Central memory CD8-positive, alpha-beta T cell (primary cell): Measurements from ENCODE around the gene DDX46.
"Not testable (repeated sequence)": the region's sequence is repeated elsewhere in the genome, so short reads cannot be mapped to it uniquely, and the experiment has no call there.

Source experiments
- ATAC-seq: fragments of 150-1000 bp; cut with Tn5 transposase; replicated peaks from 2 replicates; pipeline ENCODE4 v1.10.0; 2022; ENCODE audit warnings: mild to moderate bottlenecking, moderate FRiP score, moderate number of reproducible peaks; ENCODE audit not compliant: poor library complexity, severe bottlenecking; ENCODE audit errors: extremely low read depth
- DNase-seq, 2 donors: peaks; one replicate each; pipeline ENCODE4 v3.0.0; 2021; ENCODE audit warnings: low spot score in 2 of 2
- H3K27ac Mint-ChIP-seq: one replicate; pipeline ENCODE4 v1.8.0; 2022; ENCODE audit warnings: low read depth, mild to moderate bottlenecking, moderate library complexity, mixed read lengths
- H3K27me3 Mint-ChIP-seq: one replicate; pipeline ENCODE4 v1.8.0; 2022; ENCODE audit warnings: mixed read lengths
- H3K36me3 Mint-ChIP-seq: one replicate; pipeline ENCODE4 v1.8.0; 2022; ENCODE audit warnings: mild to moderate bottlenecking, moderate library complexity, mixed read lengths; ENCODE audit not compliant: insufficient read depth
- H3K4me1 Mint-ChIP-seq: one replicate; pipeline ENCODE4 v1.8.0; 2022; ENCODE audit warnings: mixed read lengths
- H3K4me3 Mint-ChIP-seq: one replicate; pipeline ENCODE4 v1.8.0; 2022; ENCODE audit warnings: mild to moderate bottlenecking, moderate library complexity, mixed read lengths
- H3K9me3 Mint-ChIP-seq: one replicate; pipeline ENCODE4 v1.8.0; 2022; ENCODE audit warnings: mixed read lengths

The DDX46 gene

GRCh38 chr5:134835623-134836022 is 77.0 kb downstream of the DDX46 start:
- H3K9me3 Mint-ChIP-seq, result no peaks in the 10 kb centered on the region
- no peak overlapping the region for H3K4me3 Mint-ChIP-seq
- no peak overlapping the region for H3K27ac Mint-ChIP-seq
- H3K36me3 Mint-ChIP-seq, result peaks cover 20% of the 10 kb centered on the region
- no peaks in the 10 kb centered on the region for H3K4me1 Mint-ChIP-seq
- ATAC-seq (no peak), DNase-seq (no peak)
- no peaks in the 10 kb centered on the region for H3K27me3 Mint-ChIP-seq

GRCh38 chr5:134837530-134838181 is 79.1 kb downstream of the DDX46 start:
- ATAC-seq (no peak), DNase-seq (no peak)
- Mint-ChIP-seq H3K4me3 (no peak overlapping the region), H3K36me3 (peaks cover 13% of the 10 kb centered on the region), H3K27ac (no peak overlapping the region), H3K9me3 (no peaks in the 10 kb centered on the region), H3K27me3 (no peaks in the 10 kb centered on the region), H3K4me1 (no peaks in the 10 kb centered on the region)

- H3K27ac Mint-ChIP-seq, H3K27me3 Mint-ChIP-seq, DNase-seq, H3K9me3 Mint-ChIP-seq, H3K4me3 Mint-ChIP-seq, H3K4me1 Mint-ChIP-seq, ATAC-seq: not testable (repeated sequence)
- peaks cover 13% of the 10 kb centered on the region for H3K36me3 Mint-ChIP-seq
These were observed 79.8 kb downstream of the DDX46 start for GRCh38 chr5:134838361-134838760.

- no peaks in the 10 kb centered on the region for H3K27me3 Mint-ChIP-seq
- no peak overlapping the region for H3K27ac Mint-ChIP-seq
- H3K4me3 Mint-ChIP-seq, result no peak overlapping the region
- H3K9me3 Mint-ChIP-seq, result no peaks in the 10 kb centered on the region
- ATAC-seq (no peak), DNase-seq (no peak)
- H3K36me3 Mint-ChIP-seq, result peaks cover 13% of the 10 kb centered on the region
- H3K4me1 Mint-ChIP-seq, result peaks cover 9% of the 10 kb centered on the region
These were observed 82.2 kb downstream of the DDX46 start for GRCh38 chr5:134840811-134841210.

- H3K27ac Mint-ChIP-seq, result no peak overlapping the region
- H3K4me1 Mint-ChIP-seq, result peaks cover 23% of the 10 kb centered on the region
- no peak for DNase-seq
These were observed 85.7 kb downstream of the DDX46 start for GRCh38 chr5:134844252-134844651.

GRCh38 chr5:134845335-134845851 is 86.8 kb downstream of the DDX46 start:
- H3K9me3 Mint-ChIP-seq, result no peaks in the 10 kb centered on the region
- peak overlapping the region; percentile 91 for H3K27ac Mint-ChIP-seq
- peaks cover 28% of the 10 kb centered on the region for H3K4me1 Mint-ChIP-seq
- H3K27me3 Mint-ChIP-seq, result no peaks in the 10 kb centered on the region
- DNase-seq (no peak), ATAC-seq (no peak)
- H3K36me3 Mint-ChIP-seq, result peaks cover 18% of the 10 kb centered on the region
- peak overlapping the region; percentile 92 for H3K4me3 Mint-ChIP-seq

More at GRCh38 chr5:134844252-134844651, 85.7 kb downstream of the DDX46 start:
- H3K36me3 Mint-ChIP-seq, result peaks cover 14% of the 10 kb centered on the region
- no peaks in the 10 kb centered on the region for H3K27me3 Mint-ChIP-seq
- ATAC-seq, result no peak
- no peak overlapping the region for H3K4me3 Mint-ChIP-seq
- H3K9me3 Mint-ChIP-seq, result no peaks in the 10 kb centered on the region

- Mint-ChIP-seq H3K9me3 (no peaks in the 10 kb centered on the region), H3K27me3 (no peaks in the 10 kb centered on the region), H3K27ac (peak within 1 kb of the TSS; percentile 91), H3K36me3 (peaks cover 20% of the 10 kb centered on the region), H3K4me1 (peaks cover 30% of the 10 kb centered on the region), H3K4me3 (peak within 1 kb of the TSS; percentile 92)
- peak; percentile 96 for ATAC-seq
- DNase-seq, result peak; percentile 80 to 85
These were observed 87.5 kb downstream of the DDX46 start, which contains the start of gene C5orf24 for GRCh38 chr5:134845852-134846640. Gene C5orf24 (plus strand): TSS chr5:134845968. CDS start chr5:134854901, 8,933 bp downstream.

- Mint-ChIP-seq H3K9me3 (no peaks in the 10 kb centered on the region), H3K27me3 (no peaks in the 10 kb centered on the region), H3K36me3 (peaks cover 21% of the 10 kb centered on the region), H3K4me3 (peak overlapping the region; percentile 92), H3K27ac (peak overlapping the region; percentile 91), H3K4me1 (peaks cover 33% of the 10 kb centered on the region)
- ATAC-seq, result peak; percentile 19
- DNase-seq, result no peak
These were observed 88.0 kb downstream of the DDX46 start for GRCh38 chr5:134846641-134846960.

- not testable (repeated sequence) for H3K27me3 Mint-ChIP-seq, H3K27ac Mint-ChIP-seq, ATAC-seq, DNase-seq, H3K9me3 Mint-ChIP-seq
- Mint-ChIP-seq H3K36me3 (peaks cover 30% of the 10 kb centered on the region), H3K4me3 (peak overlapping the region; percentile 40), H3K4me1 (peaks cover 41% of the 10 kb centered on the region)
These were observed 90.9 kb downstream of the DDX46 start for GRCh38 chr5:134849434-134849933.

GRCh38 chr5:134851307-134851923 is 92.8 kb downstream of the DDX46 start:
- no peak overlapping the region for H3K4me3 Mint-ChIP-seq
- no peak for ATAC-seq
- no peak for DNase-seq
- no peak overlapping the region for H3K27ac Mint-ChIP-seq
- no peaks in the 10 kb centered on the region for H3K27me3 Mint-ChIP-seq
- no peaks in the 10 kb centered on the region for H3K9me3 Mint-ChIP-seq
- H3K36me3 Mint-ChIP-seq, result peaks cover 32% of the 10 kb centered on the region
- peaks cover 36% of the 10 kb centered on the region for H3K4me1 Mint-ChIP-seq

- H3K27me3 Mint-ChIP-seq, DNase-seq, H3K9me3 Mint-ChIP-seq, H3K27ac Mint-ChIP-seq, H3K4me3 Mint-ChIP-seq, ATAC-seq: not testable (repeated sequence)
- peaks cover 15% of the 10 kb centered on the region for H3K4me1 Mint-ChIP-seq
- H3K36me3 Mint-ChIP-seq, result peaks cover 38% of the 10 kb centered on the region
These were observed 97.9 kb downstream of the DDX46 start for GRCh38 chr5:134856465-134856864.

GRCh38 chr5:134857401-134857800 is 98.8 kb downstream of the DDX46 start:
- H3K27me3 Mint-ChIP-seq, result no peaks in the 10 kb centered on the region
- peaks cover 38% of the 10 kb centered on the region for H3K36me3 Mint-ChIP-seq
- no peak overlapping the region for H3K4me3 Mint-ChIP-seq

More at GRCh38 chr5:134857401-134857800, 98.8 kb downstream of the DDX46 start:
- DNase-seq, result no peak
- Mint-ChIP-seq H3K4me1 (peaks cover 15% of the 10 kb centered on the region), H3K9me3 (no peaks in the 10 kb centered on the region), H3K27ac (no peak overlapping the region)
- no peak for ATAC-seq
